Right renal cortex interstitium (tissue), 3 donors: Measurements from ENCODE around the gene GRM8. TPM values are rescaled to one million over a fixed set of nuclear protein-coding genes. Genes with fewer than 3 reads are reported as not detected.

Experiments used
- DNase-seq, 3 donors: peaks; one replicate each; pipeline ENCODE4 v3.0.0-alpha.2; 2013; ENCODE audit warnings: low read depth in 3 of 3, low spot score in 2 of 3
- polyA plus RNA-seq, 3 donors: library from polyadenylated mRNA; unstranded; fragments of 120-200 nt; gene quantifications; one replicate each; pipeline ENCODE4 v1.2.1, GENCODE V29; 2013; ENCODE audit not compliant: insufficient read length in 3 of 3

GRM8 gene
- polyA plus RNA-seq, 3 donors = 8.6 to 12.6 (median 8.8) TPM

GRCh38 chr7:126574276-126575250, 678.2 kb downstream of the GRM8 start:
- DNase-seq = no peak

- no peak for DNase-seq
Measured at GRCh38 chr7:126570845-126571244, 681.9 kb downstream of the GRM8 start.

- no peak for DNase-seq
Measured at GRCh38 chr7:126569402-126569801, 683.3 kb downstream of the GRM8 start.

DNA sequence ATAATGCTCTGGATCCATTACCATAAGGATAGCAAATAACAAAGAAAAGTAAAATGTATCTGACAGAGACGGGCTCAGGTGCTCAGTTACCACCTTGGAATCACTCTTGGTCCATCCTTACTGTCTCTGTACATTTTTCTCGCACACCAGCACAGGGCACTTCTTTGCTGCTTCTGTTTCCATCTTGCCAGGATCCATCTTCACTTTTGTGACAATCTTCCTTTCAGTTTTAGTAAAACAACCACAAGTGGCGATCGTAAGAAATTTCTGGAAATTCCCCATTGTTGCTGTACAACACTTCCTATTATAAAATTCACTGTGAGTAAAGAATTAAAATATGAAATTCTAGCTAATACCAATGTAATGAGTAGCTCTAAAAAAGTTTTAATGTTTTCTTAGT, 695.5 kb downstream of the GRM8 start:
- DNase-seq = no peak

DNA sequence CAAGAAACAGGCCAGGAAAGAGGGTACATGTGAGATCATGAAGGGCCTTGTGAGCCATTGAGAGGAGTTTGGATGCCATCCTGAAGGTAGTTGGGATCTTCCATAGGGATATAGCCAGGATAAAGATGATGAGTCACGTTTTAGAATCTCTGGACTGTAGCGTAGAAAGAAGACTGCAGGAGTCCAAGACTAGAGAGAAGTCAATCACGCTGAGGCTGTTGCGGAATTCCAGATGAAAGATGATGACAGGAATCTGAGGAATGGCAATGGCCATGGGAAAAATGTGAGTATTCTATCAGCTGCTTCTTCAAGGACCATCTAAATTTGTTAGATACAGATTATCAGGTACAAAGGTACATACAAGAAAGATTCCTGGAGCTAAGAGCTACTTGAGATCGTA, 711.3 kb downstream of the GRM8 start:
- no peak for DNase-seq

DNA sequence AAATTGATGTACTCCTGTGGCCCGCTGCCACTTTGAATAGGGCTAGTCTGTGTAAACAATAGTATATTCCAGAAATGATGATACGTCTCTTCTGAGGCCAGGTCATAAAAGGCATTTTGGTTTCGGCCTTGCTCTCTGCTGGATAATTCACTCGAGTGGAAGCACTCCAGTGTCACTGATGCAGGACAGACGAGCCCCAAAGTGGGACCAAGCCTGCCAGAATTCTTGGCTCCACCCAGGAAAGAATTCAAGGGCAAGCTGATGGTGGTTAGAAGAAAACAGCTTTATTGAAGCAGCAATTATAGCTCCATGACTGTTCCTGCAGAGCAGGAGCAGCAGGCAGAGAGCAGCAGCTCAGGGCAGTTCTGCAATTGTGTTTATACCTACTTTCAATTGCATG, 717.6 kb downstream of the GRM8 start:
- DNase-seq = no peak

DNA sequence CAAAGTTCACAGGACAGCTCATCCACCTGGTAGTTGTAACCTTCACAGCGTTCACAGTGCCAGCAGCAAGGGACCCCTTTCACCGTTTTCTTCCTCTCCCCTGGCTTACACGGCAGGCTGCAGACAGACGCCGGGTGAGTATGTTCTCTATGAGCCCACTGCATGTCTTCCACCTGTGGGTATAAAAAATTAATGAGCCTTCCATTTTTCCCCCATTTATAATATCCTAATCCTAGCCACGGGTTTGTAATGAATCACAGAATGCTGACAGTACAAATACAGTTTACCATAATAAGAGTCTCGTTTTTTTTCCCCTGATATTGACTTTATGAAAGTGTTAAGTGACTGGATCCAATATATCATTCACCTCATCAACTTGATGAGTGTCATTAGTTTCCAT, 719.0 kb downstream of the GRM8 start:
- no peak for DNase-seq

GRCh38 chr7:126529833-126530232, 722.9 kb downstream of the GRM8 start:
- DNase-seq = no peak

- DNase-seq = no peak
Measured at GRCh38 chr7:126529254-126529653, 723.5 kb downstream of the GRM8 start.

- DNase-seq = no peak
Measured at GRCh38 chr7:126525906-126526305, 726.8 kb downstream of the GRM8 start.

DNA sequence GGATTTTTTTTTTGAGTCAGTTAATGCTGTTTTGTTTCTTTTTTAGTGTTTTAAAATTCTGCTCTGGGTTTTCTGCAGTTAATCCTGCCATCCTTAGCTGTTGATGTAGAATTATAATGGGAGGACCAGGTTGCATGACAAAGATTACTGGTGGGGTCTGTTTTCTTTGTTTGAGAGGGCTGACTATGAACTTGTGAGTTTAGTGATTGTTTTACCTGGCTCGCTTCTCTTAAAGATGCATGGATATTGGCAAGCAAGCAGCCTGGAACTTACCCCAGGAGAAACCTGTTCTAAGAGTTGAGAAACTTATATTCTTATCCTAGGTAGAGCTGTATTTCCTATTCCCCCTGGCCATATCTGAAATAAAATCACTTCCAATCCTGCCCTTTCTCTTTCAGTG, 727.8 kb downstream of the GRM8 start:
- DNase-seq = no peak

GRCh38 chr7:126511046-126511445, 741.7 kb downstream of the GRM8 start:
- no peak for DNase-seq

DNA sequence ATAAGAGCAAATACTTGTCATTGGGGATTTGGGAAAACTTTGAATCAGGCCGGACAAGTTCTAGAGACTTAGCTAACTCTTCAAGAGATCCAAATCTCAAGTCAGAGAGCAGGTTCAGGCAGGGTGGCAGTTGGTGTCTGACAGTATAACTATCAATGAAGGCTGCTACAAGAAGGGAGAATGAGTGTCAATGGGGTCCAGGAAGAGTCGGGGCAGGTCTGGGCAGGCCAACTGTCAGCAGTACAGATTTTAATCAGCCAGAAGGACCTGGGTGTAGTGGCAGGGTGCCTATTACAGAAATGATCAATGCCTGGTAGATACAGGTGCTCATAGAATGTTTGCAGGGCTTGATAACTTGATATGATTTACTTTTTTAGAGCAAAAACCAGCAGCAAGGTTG, 751.1 kb downstream of the GRM8 start:
- no peak for DNase-seq

DNA sequence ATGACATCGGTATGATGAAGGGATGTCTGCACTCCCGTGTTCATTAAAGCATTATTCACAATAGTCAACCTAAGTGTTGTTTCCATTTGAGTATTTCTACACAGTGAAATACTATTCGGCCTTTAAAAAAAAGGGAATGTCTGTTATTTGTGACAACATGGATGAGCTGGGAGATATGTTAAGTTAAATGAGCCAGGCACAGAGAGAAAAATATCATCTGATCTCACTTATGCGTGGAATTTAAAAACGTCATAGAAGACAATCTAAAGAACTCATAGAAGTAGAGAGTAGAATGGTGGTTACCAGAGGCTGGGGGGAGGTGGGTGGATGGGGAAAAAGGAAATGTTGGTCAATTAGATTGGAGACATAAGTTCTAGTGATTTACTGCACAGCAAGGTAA, 753.3 kb downstream of the GRM8 start:
- no peak for DNase-seq

- no peak for DNase-seq
Measured at GRCh38 chr7:126495733-126496132, 757.0 kb downstream of the GRM8 start.

DNA sequence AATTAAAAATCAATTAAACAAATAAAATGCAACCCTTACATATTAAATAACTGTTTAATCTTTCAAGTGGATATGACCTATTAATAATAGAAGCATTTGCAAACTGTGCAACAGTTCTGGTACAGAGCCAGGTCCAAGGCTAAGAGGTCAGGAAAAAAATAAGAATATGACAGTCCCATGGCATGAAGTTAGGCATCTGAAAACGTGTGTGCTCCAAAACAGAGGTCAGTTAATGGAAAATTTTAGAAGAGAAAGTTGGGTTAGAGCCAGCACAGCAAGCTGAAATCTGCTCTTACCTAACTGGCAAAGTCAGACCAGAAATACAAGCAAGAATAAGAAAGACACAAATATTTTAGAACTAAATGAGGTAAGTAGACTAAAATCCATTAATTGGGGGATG, 757.7 kb downstream of the GRM8 start:
- DNase-seq = no peak

DNA sequence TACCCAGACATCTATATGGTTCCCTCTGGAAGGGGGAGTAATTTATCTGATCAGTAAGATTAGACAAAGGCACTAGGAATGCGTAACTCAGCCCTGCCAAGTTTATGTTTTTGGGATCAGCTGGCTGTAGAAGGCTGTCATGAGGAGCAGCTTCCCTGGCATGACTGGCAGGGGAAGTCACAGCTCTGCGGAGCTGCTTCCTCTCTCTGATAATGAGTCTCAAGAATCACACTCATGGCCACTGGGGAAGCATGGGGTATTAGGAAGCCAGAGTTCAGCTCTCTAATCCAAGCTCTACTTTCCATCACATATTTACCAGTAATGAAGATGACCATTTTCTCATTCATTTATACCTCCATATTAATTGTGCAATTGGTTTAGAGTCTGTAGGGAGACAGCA, 758.9 kb downstream of the GRM8 start:
- no peak for DNase-seq

GRCh38 chr7:126489874-126490273, 762.9 kb downstream of the GRM8 start:
- no peak for DNase-seq

GRCh38 chr7:126487728-126488442, 764.9 kb downstream of the GRM8 start:
- no peak for DNase-seq

GRCh38 chr7:126486806-126487205, 765.9 kb downstream of the GRM8 start:
- DNase-seq = no peak

DNA sequence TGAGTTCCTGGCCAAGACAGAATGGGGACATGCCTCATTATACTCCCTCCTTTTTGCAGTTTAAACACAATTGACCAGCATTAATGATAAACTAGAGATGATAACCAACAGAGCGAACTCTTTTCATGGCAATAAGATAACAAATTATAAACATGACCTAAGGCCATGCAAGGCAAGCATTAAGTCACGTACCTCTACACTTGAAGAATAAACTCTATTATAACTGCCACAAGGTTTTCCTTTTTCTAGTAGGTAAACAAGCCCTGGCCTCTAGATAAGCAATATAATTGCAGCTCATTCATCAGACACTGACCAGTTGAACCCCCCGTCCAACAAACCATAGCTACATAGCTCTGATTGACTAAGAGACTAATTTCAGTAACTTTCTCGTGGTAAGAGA, 767.0 kb downstream of the GRM8 start:
- no peak for DNase-seq

DNA sequence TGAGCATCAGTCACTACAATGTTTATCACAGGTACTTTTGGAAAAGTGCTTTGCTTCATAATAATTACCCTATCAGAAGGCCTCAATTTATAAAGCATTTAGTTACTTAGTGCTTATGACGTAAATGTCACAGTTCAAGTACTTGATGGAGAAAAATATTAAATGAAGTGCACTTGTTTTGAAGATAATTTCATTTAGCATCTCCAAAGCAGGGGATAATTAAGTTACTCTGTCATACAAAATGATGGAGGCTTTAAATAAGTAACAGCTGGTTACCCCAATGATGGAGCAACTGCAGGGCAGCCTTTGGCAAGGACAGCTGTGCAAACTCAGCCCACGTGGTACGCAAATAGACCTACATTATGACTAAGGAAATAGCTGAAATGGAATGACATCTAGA, 768.8 kb downstream of the GRM8 start:
- no peak for DNase-seq
